Neural crest cell (in vitro differentiated cells): ENCODE results near the gene ZNF362. TPM values are rescaled to one million over a fixed set of nuclear protein-coding genes. Genes with fewer than 3 reads are reported as not detected.

Experiments
- DNase-seq: peaks from one replicate; pipeline ENCODE4 v3.0.0; 2021; ENCODE audit warnings: low read depth, mixed read lengths, low spot score
- H3K27ac Mint-ChIP-seq: one replicate; pipeline ENCODE4 v1.8.0; 2021; ENCODE audit warnings: mild to moderate bottlenecking, mixed read lengths; ENCODE audit not compliant: unreplicated experiment
- H3K27me3 Mint-ChIP-seq: 2 replicates; pipeline ENCODE4 v1.8.0; 2021; ENCODE audit warnings: low read depth, mild to moderate bottlenecking, mixed read lengths
- H3K36me3 Mint-ChIP-seq: 2 replicates; pipeline ENCODE4 v1.8.0; 2021; ENCODE audit warnings: low read depth, mild to moderate bottlenecking, mixed read lengths
- H3K4me1 Mint-ChIP-seq: 2 replicates; pipeline ENCODE4 v1.8.0; 2021; ENCODE audit warnings: mixed read lengths
- H3K4me3 Mint-ChIP-seq: one replicate; pipeline ENCODE4 v1.8.0; 2021; ENCODE audit warnings: mild to moderate bottlenecking, mixed read lengths
- H3K9me3 Mint-ChIP-seq: 2 replicates; pipeline ENCODE4 v1.8.0; 2021; ENCODE audit warnings: mixed read lengths
- CTCF ChIP-seq: fragments of 200-600 bp; sonication (generic); conservative IDR thresholded peaks from 2 replicates; pipeline ENCODE4 v1.5.0; 2021; ENCODE audit warnings: antibody characterized with exemption, mild to moderate bottlenecking
- total RNA-seq: library from RNA; stranded (reverse); gene quantifications from 2 replicates; pipeline ENCODE4 v1.2.1, GENCODE V29; 2021

Gene ZNF362
- total RNA-seq, 1 donor from 2014 or later: 56.3 TPM

- no peak for DNase-seq
- H3K27me3 Mint-ChIP-seq: no peaks in the 10 kb centered on the region
- peaks cover 89% of the 10 kb centered on the region for H3K4me1 Mint-ChIP-seq
Measured at GRCh38 chr1:33342041-33342723, 85.9 kb downstream of the ZNF362 start.

GRCh38 chr1:33343539-33343938 is 87.2 kb downstream of the ZNF362 start:
- Mint-ChIP-seq H3K36me3 (peaks cover 8% of the 10 kb centered on the region), H3K9me3 (no peaks in the 10 kb centered on the region), H3K4me1 (peaks cover 89% of the 10 kb centered on the region), H3K27me3 (no peaks in the 10 kb centered on the region), H3K27ac (no peak overlapping the region), H3K4me3 (peak overlapping the region; percentile 45)
- no peak for DNase-seq
- no peak for TF ChIP-seq CTCF

More at GRCh38 chr1:33342041-33342723, 85.9 kb downstream of the ZNF362 start:
- Mint-ChIP-seq H3K27ac (peak overlapping the region; percentile 22), H3K36me3 (peaks cover 6% of the 10 kb centered on the region), H3K4me3 (peak overlapping the region; percentile 76), H3K9me3 (no peaks in the 10 kb centered on the region)
- no peak for TF ChIP-seq CTCF

GRCh38 chr1:33344896-33345560 is 88.7 kb downstream of the ZNF362 start:
- TF ChIP-seq CTCF: no peak
- Mint-ChIP-seq H3K36me3 (peaks cover 10% of the 10 kb centered on the region), H3K4me3 (peak overlapping the region; percentile 70), H3K9me3 (no peaks in the 10 kb centered on the region), H3K4me1 (peaks cover 78% of the 10 kb centered on the region), H3K27ac (no peak overlapping the region), H3K27me3 (no peaks in the 10 kb centered on the region)
- DNase-seq: no peak

- Mint-ChIP-seq H3K4me1 (peaks cover 78% of the 10 kb centered on the region), H3K27me3 (no peaks in the 10 kb centered on the region), H3K27ac (peak overlapping the region; percentile 54), H3K9me3 (no peaks in the 10 kb centered on the region), H3K4me3 (peak overlapping the region; percentile 90), H3K36me3 (peaks cover 10% of the 10 kb centered on the region)
- DNase-seq: no peak
- no peak for TF ChIP-seq CTCF
Measured at GRCh38 chr1:33346533-33346926, 90.2 kb downstream of the ZNF362 start.

GRCh38 chr1:33346927-33347649 is 90.8 kb downstream of the ZNF362 start:
- Mint-ChIP-seq H3K27me3 (no peaks in the 10 kb centered on the region), H3K27ac (peak overlapping the region; percentile 54), H3K36me3 (peaks cover 10% of the 10 kb centered on the region), H3K4me1 (peaks cover 72% of the 10 kb centered on the region), H3K9me3 (no peaks in the 10 kb centered on the region), H3K4me3 (peak overlapping the region; percentile 90)
- TF ChIP-seq CTCF: no peak
- no peak for DNase-seq
